HepG2 (cell line): Measurements from ENCODE around the gene EIF4EBP3. TPM values are rescaled to one million over a fixed set of nuclear protein-coding genes. Genes with fewer than 3 reads are reported as not detected.

Source experiments
- ATF7 ChIP-seq, 2 experiments: fragments of 450-650 bp in 1 of 2; sonication (generic) in 1 of 2; formaldehyde crosslinking in 1 of 2; IDR thresholded peaks; 2 replicates each; pipeline versions ENCODE4 v1.4.0 to v1.6.1; 2016 to 2020; ENCODE audit warnings: antibody characterized with exemption in 1 of 2, mild to moderate bottlenecking in 1 of 2, missing genetic modification reagents in 1 of 2
- ATM ChIP-seq: fragments of 450-650 bp; IDR thresholded peaks from 2 replicates; pipeline ENCODE4 v1.7.1; 2017; ENCODE audit warnings: mild to moderate bottlenecking, borderline replicate concordance
- FOXA1 ChIP-seq, 2 experiments: fragments of 450-650 bp in 1 of 2; sonication (generic) in 1 of 2; formaldehyde crosslinking in 1 of 2; IDR thresholded peaks; 2 replicates each; pipeline versions ENCODE4 v1.4.0 to v1.6.1; 2016 to 2020; ENCODE audit warnings: missing genetic modification reagents in 1 of 2
- FOXC1 ChIP-seq: sonication (generic); formaldehyde crosslinking; IDR thresholded peaks from 2 replicates; pipeline ENCODE4 v1.8.0; 2022; ENCODE audit warnings: mild to moderate bottlenecking, missing genetic modification reagents, borderline replicate concordance
- JUN ChIP-seq: sonication (generic); formaldehyde crosslinking; IDR thresholded peaks from 2 replicates; pipeline ENCODE4 v1.4.0; 2020; ENCODE audit warnings: mild to moderate bottlenecking, missing genetic modification reagents
- KDM6A ChIP-seq: IDR thresholded peaks from 2 replicates; pipeline ENCODE4 v1.6.1; 2016; ENCODE audit warnings: low read depth
- KLF11 ChIP-seq: IDR thresholded peaks from 2 replicates; pipeline ENCODE4 v1.6.1; 2016; ENCODE audit warnings: missing compliant biosample characterization
- NR2F1 ChIP-seq, 2 experiments: fragments of 450-650 bp in 1 of 2; formaldehyde crosslinking in 1 of 2; IDR thresholded peaks; 2 replicates each; pipeline versions ENCODE4 v1.5.0 to v1.6.1; 2016 to 2020; ENCODE audit warnings: mild to moderate bottlenecking in 1 of 2, missing compliant biosample characterization in 1 of 2, missing genetic modification reagents in 1 of 2, moderate library complexity in 1 of 2
- ZIK1 ChIP-seq: sonication (generic); formaldehyde crosslinking; IDR thresholded peaks from 2 replicates; pipeline ENCODE4 v1.5.0; 2020; ENCODE audit warnings: mild to moderate bottlenecking, low read depth, missing genetic modification reagents, borderline replicate concordance
- ZNF253 ChIP-seq: sonication (generic); formaldehyde crosslinking; IDR thresholded peaks from 2 replicates; pipeline ENCODE4 v1.8.0; 2022; ENCODE audit warnings: mild to moderate bottlenecking, missing genetic modification reagents, borderline replicate concordance
- ZNF354B ChIP-seq: sonication (generic); formaldehyde crosslinking; IDR thresholded peaks from 2 replicates; pipeline ENCODE4 v1.8.0; 2022; ENCODE audit warnings: mild to moderate bottlenecking, missing genetic modification reagents
- ZNF660 ChIP-seq: sonication (generic); formaldehyde crosslinking; IDR thresholded peaks from 2 replicates; pipeline ENCODE4 v1.5.1; 2020; ENCODE audit warnings: mild to moderate bottlenecking, low read depth, missing genetic modification reagents, borderline replicate concordance
- ZNF816 ChIP-seq: sonication (generic); formaldehyde crosslinking; IDR thresholded peaks from 2 replicates; pipeline ENCODE4 v1.8.0; 2022; ENCODE audit warnings: missing genetic modification reagents, mild to moderate bottlenecking, borderline replicate concordance
- ZSCAN20 ChIP-seq: sonication (generic); formaldehyde crosslinking; IDR thresholded peaks from 2 replicates; pipeline ENCODE4 v1.4.0; 2020; ENCODE audit warnings: missing genetic modification reagents, mild to moderate bottlenecking, borderline replicate concordance
- polyA plus RNA-seq, 8 experiments: library from polyadenylated mRNA; depleted of rRNA in 3 of 8; stranded (reverse) in 7 of 8; unstranded in 1 of 8; fragments of >200 nt; fragmentation: Illumina TruSeq in 4 of 8; extraction: Trizol in 4 of 8; gene quantifications; 2 replicates each; pipeline versions ENCODE4 v1.2.1 to v1.2.3, GENCODE V29; 2011 to 2016; ENCODE audit warnings: low read depth in 4 of 8, missing spikeins in 1 of 8, mixed read lengths in 1 of 8; ENCODE audit not compliant: insufficient read depth in 1 of 8
- total RNA-seq, 5 experiments: library from RNA; depleted of rRNA; stranded (reverse); fragments of >200 nt; fragmentation: Illumina TruSeq; extraction: Trizol; gene quantifications; 2 replicates each; pipeline ENCODE4 v1.2.3, GENCODE V29; 2016; ENCODE audit warnings: low read depth in 1 of 5
- TF ChIP-seq, protein P1 (sequence below): sonication (generic); formaldehyde crosslinking; IDR thresholded peaks from 2 replicates; pipeline ENCODE4 v1.5.0; 2020; ENCODE audit warnings: missing genetic modification reagents
- TF ChIP-seq, protein P2 (sequence below): sonication (generic); formaldehyde crosslinking; IDR thresholded peaks from one replicate; pipeline ENCODE4 v1.5.1; 2020; ENCODE audit warnings: mild to moderate bottlenecking, missing genetic modification reagents; ENCODE audit errors: not compliant biosample characterization
- TF ChIP-seq, protein P3 (sequence below): sonication (generic); formaldehyde crosslinking; IDR thresholded peaks from 2 replicates; pipeline ENCODE4 v1.5.0; 2020; ENCODE audit warnings: mild to moderate bottlenecking, missing genetic modification reagents

Gene EIF4EBP3
- total and polyA plus RNA-seq, 2 of the 13 experiments (the other 11 are each of a cell fraction or from before 2014, with no cell fraction given), result 0.61 to 1.7 TPM

DNA sequence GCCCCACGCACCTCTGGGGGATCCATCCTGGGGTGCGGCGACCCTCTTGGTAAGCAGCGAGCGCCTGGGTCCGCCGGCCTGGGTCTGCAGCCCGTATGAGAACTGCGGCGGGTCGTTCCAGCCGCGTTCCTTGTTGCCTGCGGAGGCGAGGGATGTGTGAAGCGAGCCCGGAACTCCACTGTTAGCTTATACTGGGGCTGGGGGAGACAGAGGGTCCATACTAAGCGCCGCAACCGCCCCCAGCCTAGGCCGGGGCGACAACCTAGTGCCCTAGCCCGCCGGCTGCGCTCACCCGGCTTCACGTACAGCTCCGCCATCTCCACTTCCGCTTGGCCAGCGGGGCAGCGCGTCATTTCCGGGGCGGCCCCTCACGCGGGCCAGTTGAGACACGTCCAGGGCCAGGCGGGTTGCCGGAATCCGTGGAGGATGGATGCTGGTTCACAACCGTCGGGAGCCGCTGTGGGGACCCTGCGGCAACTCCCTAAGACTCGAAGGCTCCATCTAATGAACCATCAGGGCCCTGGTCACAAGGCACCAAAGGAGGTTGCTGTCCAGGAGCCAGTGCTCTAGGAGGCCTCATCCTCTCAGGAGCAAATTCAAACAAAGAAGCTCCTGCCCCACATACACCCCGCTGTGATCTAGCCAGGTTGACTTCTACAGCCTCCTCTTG lies 9.8 kb downstream of the EIF4EBP3 start, which contains the start of gene SRA1 (continued):
- TF ChIP-seq FOXA1 (IDR thresholded peaks at IDR 0.05) (no peak), FOXA1 (CRISPR knock-in tag; IDR thresholded peaks at IDR 0.05) (no peak), FOXC1 (CRISPR knock-in tag) (peak; percentile 91), ZIK1 (0 out of 2 replicates have a peak, but pooled peaks have one; percentile 42), JUN (CRISPR knock-in tag) (no peak), NR2F1 (CRISPR knock-in tag; IDR thresholded peaks at IDR 0.05) (no peak), KLF11 (CRISPR knock-in tag) (peak; percentile 11; the same call in 1 of the 2 replicates), KDM6A (CRISPR knock-in tag) (0 out of 2 replicates have a peak, but pooled peaks have one; percentile 41), ATM (no peak), ZNF253 (CRISPR knock-in tag) (no peak), ZSCAN20 (peak; percentile 44; the same call in 1 of the 2 replicates), ZNF816 (CRISPR knock-in tag) (peak; percentile 84), ATF7 (IDR thresholded peaks at IDR 0.05) (no peak), ATF7 (CRISPR knock-in tag; IDR thresholded peaks at IDR 0.05) (no peak), ZNF660 (CRISPR knock-in tag) (no peak), ZNF354B (CRISPR knock-in tag) (no peak)
- TF ChIP-seq, protein P1, sequence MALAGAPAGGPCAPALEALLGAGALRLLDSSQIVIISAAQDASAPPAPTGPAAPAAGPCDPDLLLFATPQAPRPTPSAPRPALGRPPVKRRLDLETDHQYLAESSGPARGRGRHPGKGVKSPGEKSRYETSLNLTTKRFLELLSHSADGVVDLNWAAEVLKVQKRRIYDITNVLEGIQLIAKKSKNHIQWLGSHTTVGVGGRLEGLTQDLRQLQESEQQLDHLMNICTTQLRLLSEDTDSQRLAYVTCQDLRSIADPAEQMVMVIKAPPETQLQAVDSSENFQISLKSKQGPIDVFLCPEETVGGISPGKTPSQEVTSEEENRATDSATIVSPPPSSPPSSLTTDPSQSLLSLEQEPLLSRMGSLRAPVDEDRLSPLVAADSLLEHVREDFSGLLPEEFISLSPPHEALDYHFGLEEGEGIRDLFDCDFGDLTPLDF (CRISPR knock-in tag), result no peak
- TF ChIP-seq, protein P2, sequence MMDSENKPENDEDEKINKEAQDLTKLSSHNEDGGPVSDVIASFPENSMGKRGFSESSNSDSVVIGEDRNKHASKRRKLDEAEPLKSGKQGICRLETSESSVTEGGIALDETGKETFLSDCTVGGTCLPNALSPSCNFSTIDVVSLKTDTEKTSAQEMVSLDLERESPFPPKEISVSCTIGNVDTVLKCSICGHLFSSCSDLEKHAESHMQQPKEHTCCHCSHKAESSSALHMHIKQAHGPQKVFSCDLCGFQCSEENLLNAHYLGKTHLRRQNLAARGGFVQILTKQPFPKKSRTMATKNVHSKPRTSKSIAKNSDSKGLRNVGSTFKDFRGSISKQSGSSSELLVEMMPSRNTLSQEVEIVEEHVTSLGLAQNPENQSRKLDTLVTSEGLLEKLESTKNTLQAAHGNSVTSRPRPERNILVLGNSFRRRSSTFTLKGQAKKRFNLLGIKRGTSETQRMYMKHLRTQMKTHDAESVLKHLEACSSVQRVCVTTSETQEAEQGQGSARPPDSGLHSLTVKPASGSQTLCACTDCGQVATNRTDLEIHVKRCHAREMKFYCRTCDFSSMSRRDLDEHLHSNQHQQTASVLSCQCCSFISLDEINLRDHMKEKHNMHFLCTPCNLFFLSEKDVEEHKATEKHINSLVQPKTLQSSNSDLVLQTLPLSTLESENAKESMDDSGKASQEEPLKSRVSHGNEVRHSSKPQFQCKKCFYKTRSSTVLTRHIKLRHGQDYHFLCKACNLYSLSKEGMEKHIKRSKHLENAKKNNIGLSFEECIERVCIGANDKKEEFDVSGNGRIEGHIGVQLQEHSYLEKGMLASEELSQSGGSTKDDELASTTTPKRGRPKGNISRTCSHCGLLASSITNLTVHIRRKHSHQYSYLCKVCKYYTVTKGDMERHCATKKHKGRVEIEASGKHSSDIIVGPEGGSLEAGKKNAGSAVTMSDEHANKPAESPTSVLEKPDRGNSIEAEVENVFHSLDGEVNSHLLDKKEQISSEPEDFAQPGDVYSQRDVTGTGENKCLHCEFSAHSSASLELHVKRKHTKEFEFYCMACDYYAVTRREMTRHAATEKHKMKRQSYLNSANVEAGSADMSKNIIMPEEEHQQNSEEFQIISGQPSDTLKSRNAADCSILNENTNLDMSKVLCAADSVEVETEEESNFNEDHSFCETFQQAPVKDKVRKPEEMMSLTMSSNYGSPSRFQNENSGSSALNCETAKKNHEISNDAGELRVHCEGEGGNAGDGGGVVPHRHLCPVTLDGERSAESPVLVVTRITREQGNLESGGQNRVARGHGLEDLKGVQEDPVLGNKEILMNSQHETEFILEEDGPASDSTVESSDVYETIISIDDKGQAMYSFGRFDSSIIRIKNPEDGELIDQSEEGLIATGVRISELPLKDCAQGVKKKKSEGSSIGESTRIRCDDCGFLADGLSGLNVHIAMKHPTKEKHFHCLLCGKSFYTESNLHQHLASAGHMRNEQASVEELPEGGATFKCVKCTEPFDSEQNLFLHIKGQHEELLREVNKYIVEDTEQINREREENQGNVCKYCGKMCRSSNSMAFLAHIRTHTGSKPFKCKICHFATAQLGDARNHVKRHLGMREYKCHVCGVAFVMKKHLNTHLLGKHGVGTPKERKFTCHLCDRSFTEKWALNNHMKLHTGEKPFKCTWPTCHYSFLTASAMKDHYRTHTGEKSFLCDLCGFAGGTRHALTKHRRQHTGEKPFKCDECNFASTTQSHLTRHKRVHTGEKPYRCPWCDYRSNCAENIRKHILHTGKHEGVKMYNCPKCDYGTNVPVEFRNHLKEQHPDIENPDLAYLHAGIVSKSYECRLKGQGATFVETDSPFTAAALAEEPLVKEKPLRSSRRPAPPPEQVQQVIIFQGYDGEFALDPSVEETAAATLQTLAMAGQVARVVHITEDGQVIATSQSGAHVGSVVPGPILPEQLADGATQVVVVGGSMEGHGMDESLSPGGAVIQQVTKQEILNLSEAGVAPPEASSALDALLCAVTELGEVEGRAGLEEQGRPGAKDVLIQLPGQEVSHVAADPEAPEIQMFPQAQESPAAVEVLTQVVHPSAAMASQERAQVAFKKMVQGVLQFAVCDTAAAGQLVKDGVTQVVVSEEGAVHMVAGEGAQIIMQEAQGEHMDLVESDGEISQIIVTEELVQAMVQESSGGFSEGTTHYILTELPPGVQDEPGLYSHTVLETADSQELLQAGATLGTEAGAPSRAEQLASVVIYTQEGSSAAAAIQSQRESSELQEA (CRISPR knock-in tag), result peak; percentile 94
- TF ChIP-seq, protein P3, sequence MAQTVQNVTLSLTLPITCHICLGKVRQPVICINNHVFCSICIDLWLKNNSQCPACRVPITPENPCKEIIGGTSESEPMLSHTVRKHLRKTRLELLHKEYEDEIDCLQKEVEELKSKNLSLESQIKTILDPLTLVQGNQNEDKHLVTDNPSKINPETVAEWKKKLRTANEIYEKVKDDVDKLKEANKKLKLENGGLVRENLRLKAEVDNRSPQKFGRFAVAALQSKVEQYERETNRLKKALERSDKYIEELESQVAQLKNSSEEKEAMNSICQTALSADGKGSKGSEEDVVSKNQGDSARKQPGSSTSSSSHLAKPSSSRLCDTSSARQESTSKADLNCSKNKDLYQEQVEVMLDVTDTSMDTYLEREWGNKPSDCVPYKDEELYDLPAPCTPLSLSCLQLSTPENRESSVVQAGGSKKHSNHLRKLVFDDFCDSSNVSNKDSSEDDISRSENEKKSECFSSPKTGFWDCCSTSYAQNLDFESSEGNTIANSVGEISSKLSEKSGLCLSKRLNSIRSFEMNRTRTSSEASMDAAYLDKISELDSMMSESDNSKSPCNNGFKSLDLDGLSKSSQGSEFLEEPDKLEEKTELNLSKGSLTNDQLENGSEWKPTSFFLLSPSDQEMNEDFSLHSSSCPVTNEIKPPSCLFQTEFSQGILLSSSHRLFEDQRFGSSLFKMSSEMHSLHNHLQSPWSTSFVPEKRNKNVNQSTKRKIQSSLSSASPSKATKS (CRISPR knock-in tag), result 0 out of 2 replicates have a peak, but pooled peaks have one; percentile 55
